IPS DF 6.9 (cell line): ENCODE data around the gene ZNF549.
"Not testable (repeated sequence)": the region's sequence is repeated elsewhere in the genome, so short reads cannot be mapped to it uniquely, and the experiment has no call there.

Source experiments
- DNase-seq: peaks from one replicate; pipeline ENCODE4 v3.0.0-alpha.2; 2013; ENCODE audit warnings: low read depth, low spot score
- H3K27ac ChIP-seq: one replicate; pipeline ENCODE4 v1.5.1; 2013; ENCODE audit warnings: low read length, control low read depth
- H3K27me3 ChIP-seq: 2 replicates; pipeline ENCODE4 v1.6.1; 2013; ENCODE audit warnings: mild to moderate bottlenecking, low read length; ENCODE audit not compliant: control insufficient read depth, insufficient read depth
- H3K36me3 ChIP-seq: 2 replicates; pipeline ENCODE4 v1.6.1; 2013; ENCODE audit warnings: low read length; ENCODE audit not compliant: control insufficient read depth, insufficient read depth
- H3K4me1 ChIP-seq: 2 replicates; pipeline ENCODE4 v1.6.1; 2013; ENCODE audit warnings: low read length; ENCODE audit not compliant: control insufficient read depth, insufficient read depth
- H3K4me3 ChIP-seq: 2 replicates; pipeline ENCODE4 v1.5.1; 2013; ENCODE audit warnings: mild to moderate bottlenecking, low read length
- H3K9me3 ChIP-seq: 2 replicates; pipeline ENCODE4 v1.6.1; 2013; ENCODE audit warnings: low read length, inconsistent platforms; ENCODE audit not compliant: control insufficient read depth, insufficient read depth
- WGBS: extraction: QIAGEN DNeasy Blood & Tissue Kit; methylation state at CpG from one replicate; pipeline ENCODE4 v1.1.7; 2013; ENCODE audit warnings: mixed read lengths, missing lambda C conversion rate; ENCODE audit not compliant: insufficient read length, insufficient coverage; 5-methylcytosine and 5-hydroxymethylcytosine counted together

Gene ZNF549

GRCh38 chr19:57527136-57527881, at the start of gene ZNF549:
TSS of gene ZNF549 (plus strand) at chr19:57527356. CDS start at chr19:57527574, 218 bp downstream.
- Histone ChIP-seq H3K4me3 (peak within 1 kb of the TSS; percentile 96), H3K36me3 (no peaks in the 10 kb centered on the region), H3K27me3 (no peaks in the 10 kb centered on the region), H3K4me1 (peaks cover 2% of the 10 kb centered on the region), H3K27ac (no peak within 1 kb of the TSS), H3K9me3 (no peaks in the 10 kb centered on the region)
- DNase-seq: peak; percentile 71
- no CpG with 5 or more reads among the region's 64 CpGs for WGBS

- not testable (repeated sequence) for H3K27ac ChIP-seq, H3K27me3 ChIP-seq, H3K4me1 ChIP-seq, H3K9me3 ChIP-seq
- WGBS: 100% methylated on average over 2 of the region's 69 CpGs
- Histone ChIP-seq H3K4me3 (peak within 1 kb of the TSS; percentile 78), H3K36me3 (peaks cover 11% of the 10 kb centered on the region)
- DNase-seq: peak; percentile 88
Observed at GRCh38 chr19:57487477-57488298, 39.5 kb upstream of the ZNF549 start, which contains the start of gene ZNF419. TSS of gene ZNF419 (plus strand) at chr19:57487750. CDS start at chr19:57487951, 201 bp downstream.

GRCh38 chr19:57488299-57488644, 38.9 kb upstream of the ZNF549 start:
- not testable (repeated sequence) for H3K27me3 ChIP-seq, H3K4me3 ChIP-seq, H3K27ac ChIP-seq, DNase-seq, H3K9me3 ChIP-seq, H3K4me1 ChIP-seq
- peaks cover 14% of the 10 kb centered on the region for H3K36me3 ChIP-seq
- WGBS: no CpG with 5 or more reads among the region's 1 CpG

GRCh38 chr19:57499332-57499679, 27.9 kb upstream of the ZNF549 start:
- H3K4me3 ChIP-seq, H3K36me3 ChIP-seq, DNase-seq, H3K27me3 ChIP-seq, H3K9me3 ChIP-seq, H3K27ac ChIP-seq, H3K4me1 ChIP-seq: not testable (repeated sequence)

- H3K4me1 ChIP-seq, H3K27ac ChIP-seq, H3K27me3 ChIP-seq, H3K36me3 ChIP-seq, H3K9me3 ChIP-seq: not testable (repeated sequence)
- peak within 1 kb of the TSS; percentile 93 for H3K4me3 ChIP-seq
- DNase-seq: peak; percentile 92
- WGBS: 100% methylated on average over 3 of the region's 69 CpGs
Observed at GRCh38 chr19:57499680-57500395, 27.3 kb upstream of the ZNF549 start, which contains the start of gene ZNF773. TSS of gene ZNF773 (plus strand) at chr19:57499938. CDS start at chr19:57500081, 143 bp downstream.

- H3K27me3 ChIP-seq, H3K9me3 ChIP-seq, H3K4me3 ChIP-seq, H3K4me1 ChIP-seq, DNase-seq, H3K36me3 ChIP-seq, H3K27ac ChIP-seq: not testable (repeated sequence)
- no CpG with 5 or more reads among the region's 4 CpGs for WGBS
Observed at GRCh38 chr19:57500400-57500799, 26.8 kb upstream of the ZNF549 start.

- Histone ChIP-seq H3K4me3 (no peak overlapping the region), H3K36me3 (peaks cover 8% of the 10 kb centered on the region; the same call in 1 of the 2 replicates), H3K27me3 (no peaks in the 10 kb centered on the region), H3K9me3 (no peaks in the 10 kb centered on the region), H3K4me1 (no peaks in the 10 kb centered on the region; the same call in 1 of the 2 replicates), H3K27ac (no peak overlapping the region)
- no peak for DNase-seq
- no CpG with 5 or more reads among the region's 4 CpGs for WGBS
Observed at GRCh38 chr19:57506163-57506562, 21.0 kb upstream of the ZNF549 start.

- Histone ChIP-seq H3K36me3 (peaks cover 3% of the 10 kb centered on the region; the same call in 1 of the 2 replicates), H3K27ac (no peak overlapping the region), H3K4me1 (no peaks in the 10 kb centered on the region; the same call in 1 of the 2 replicates), H3K4me3 (no peak overlapping the region), H3K9me3 (no peaks in the 10 kb centered on the region; the same call in 1 of the 2 replicates), H3K27me3 (no peaks in the 10 kb centered on the region)
- no peak for DNase-seq
Observed at GRCh38 chr19:57511484-57511883, 15.7 kb upstream of the ZNF549 start.

- no CpG with 5 or more reads among the region's 6 CpGs for WGBS
- H3K27ac ChIP-seq: no peak overlapping the region
- no peaks in the 10 kb centered on the region; the same call in 1 of the 2 replicates for H3K9me3 ChIP-seq
- DNase-seq: no peak
- H3K27me3 ChIP-seq: no peaks in the 10 kb centered on the region
- no peaks in the 10 kb centered on the region for H3K36me3 ChIP-seq
- H3K4me3 ChIP-seq: no peak overlapping the region
- H3K4me1 ChIP-seq: no peaks in the 10 kb centered on the region
Observed at GRCh38 chr19:57512845-57513244, 14.3 kb upstream of the ZNF549 start.

GRCh38 chr19:57515255-57515654, 11.9 kb upstream of the ZNF549 start:
- Histone ChIP-seq H3K9me3 (no peaks in the 10 kb centered on the region; the same call in 1 of the 2 replicates), H3K27ac (no peak overlapping the region), H3K36me3 (no peaks in the 10 kb centered on the region), H3K4me3 (no peak overlapping the region), H3K27me3 (no peaks in the 10 kb centered on the region), H3K4me1 (no peaks in the 10 kb centered on the region)
- DNase-seq: no peak
- WGBS: no CpG with 5 or more reads among the region's 5 CpGs
